HG03469 (cell line): Measurements from ENCODE around the gene NKAIN2.

Source experiments
- ATAC-seq: cut with Tn5 transposase; IDR thresholded peaks from one replicate; pipeline ENCODE4 v1.9.1; 2021; ENCODE audit warnings: mild to moderate bottlenecking, moderate library complexity, moderate number of reproducible peaks; ENCODE audit not compliant: unreplicated experiment

Gene NKAIN2

GRCh38 chr6:123803504-123804013 lies at the start of gene NKAIN2:
Gene NKAIN2 (plus strand): TSS chr6:123803865.
- no peak for ATAC-seq

GRCh38 chr6:123759472-123759871 lies 44.2 kb upstream of the NKAIN2 start:
- ATAC-seq = no peak

- ATAC-seq = no peak
Measured at GRCh38 chr6:123763904-123764303, 39.8 kb upstream of the NKAIN2 start.

GRCh38 chr6:123764722-123765121 lies 38.9 kb upstream of the NKAIN2 start:
- no peak for ATAC-seq

- ATAC-seq = no peak
Measured at GRCh38 chr6:123768921-123769320, 34.7 kb upstream of the NKAIN2 start.

- no peak for ATAC-seq
Measured at GRCh38 chr6:123769431-123769830, 34.2 kb upstream of the NKAIN2 start.

- peak; percentile 74 for ATAC-seq
Measured at GRCh38 chr6:123770247-123770949, 33.3 kb upstream of the NKAIN2 start.

GRCh38 chr6:123771126-123771525 lies 32.5 kb upstream of the NKAIN2 start:
- no peak for ATAC-seq

GRCh38 chr6:123777563-123777962 lies 26.1 kb upstream of the NKAIN2 start:
- ATAC-seq = no peak

GRCh38 chr6:123780021-123780420 lies 23.6 kb upstream of the NKAIN2 start:
- ATAC-seq = no peak

GRCh38 chr6:123784330-123784729 lies 19.3 kb upstream of the NKAIN2 start:
- no peak for ATAC-seq

- ATAC-seq = no peak
Measured at GRCh38 chr6:123785039-123785438, 18.6 kb upstream of the NKAIN2 start.

- no peak for ATAC-seq
Measured at GRCh38 chr6:123788319-123788718, 15.3 kb upstream of the NKAIN2 start.

- no peak for ATAC-seq
Measured at GRCh38 chr6:123794190-123794589, 9.5 kb upstream of the NKAIN2 start.

GRCh38 chr6:123794799-123795198 lies 8.9 kb upstream of the NKAIN2 start:
- ATAC-seq = no peak

- no peak for ATAC-seq
Measured at GRCh38 chr6:123801067-123801466, 2.6 kb upstream of the NKAIN2 start.

GRCh38 chr6:123802351-123802696 lies 1.3 kb upstream of the NKAIN2 start:
- peak; percentile 12 for ATAC-seq

- peak; percentile 97 for ATAC-seq
Measured at GRCh38 chr6:123802697-123803503, 765 bp upstream of the NKAIN2 start.

- no peak for ATAC-seq
Measured at GRCh38 chr6:123804014-123804786, 535 bp downstream of the NKAIN2 start.

GRCh38 chr6:123804787-123805540 lies 1.3 kb downstream of the NKAIN2 start:
- ATAC-seq = no peak

- ATAC-seq = no peak
Measured at GRCh38 chr6:123805921-123806320, 2.3 kb downstream of the NKAIN2 start.
